ENCODE measurements around the gene ACR.

Gene ACR

GRCh38 chr22:50699001-50699755 lies 38.8 kb upstream of the ACR start:
- H3K4me3 ChIP-seq (ENCODE audit: control insufficient read depth, low read depth, low read length), result no peak overlapping the region
- no peak for TF ChIP-seq CTCF (IDR thresholded peaks at IDR 0.05; ENCODE audit: control insufficient read depth, insufficient read depth, low read depth, low read length, missing control alignments)
- no peak for DNase-seq (ENCODE audit: low read depth)

GRCh38 chr22:50699756-50700386 lies 38.1 kb upstream of the ACR start:
- no peak overlapping the region for H3K4me3 ChIP-seq (ENCODE audit: control insufficient read depth, low read depth, low read length)
- no peak for DNase-seq (ENCODE audit: low read depth)
- no peak for TF ChIP-seq CTCF (IDR thresholded peaks at IDR 0.05; ENCODE audit: control insufficient read depth, insufficient read depth, low read depth, low read length, missing control alignments)

GRCh38 chr22:50700387-50701075 lies 37.5 kb upstream of the ACR start:
- no peak overlapping the region for H3K4me3 ChIP-seq (ENCODE audit: control insufficient read depth, low read depth, low read length)
- TF ChIP-seq CTCF (IDR thresholded peaks at IDR 0.05; ENCODE audit: control insufficient read depth, insufficient read depth, low read depth, low read length, missing control alignments), result no peak
- no peak for DNase-seq (ENCODE audit: low read depth)

- no peak for TF ChIP-seq CTCF (IDR thresholded peaks at IDR 0.05; ENCODE audit: control insufficient read depth, insufficient read depth, low read depth, low read length, missing control alignments)
- no peak for DNase-seq (ENCODE audit: low read depth)
- no peak overlapping the region for H3K4me3 ChIP-seq (ENCODE audit: control insufficient read depth, low read depth, low read length)
Observed at GRCh38 chr22:50701076-50701419, 37.0 kb upstream of the ACR start.

GRCh38 chr22:50701428-50702154 lies 36.4 kb upstream of the ACR start:
- no peak for TF ChIP-seq CTCF (IDR thresholded peaks at IDR 0.05; ENCODE audit: control insufficient read depth, insufficient read depth, low read depth, low read length, missing control alignments)
- no peak overlapping the region for H3K4me3 ChIP-seq (ENCODE audit: control insufficient read depth, low read depth, low read length)
- DNase-seq (ENCODE audit: low read depth), result no peak

- no peak overlapping the region for H3K4me3 ChIP-seq (ENCODE audit: control insufficient read depth, low read depth, low read length)
- TF ChIP-seq CTCF (IDR thresholded peaks at IDR 0.05; ENCODE audit: control insufficient read depth, insufficient read depth, low read depth, low read length, missing control alignments), result no peak
Observed at GRCh38 chr22:50702261-50702671, 35.7 kb upstream of the ACR start.

More at GRCh38 chr22:50702261-50702671, 35.7 kb upstream of the ACR start:
- DNase-seq (ENCODE audit: low read depth), result no peak

Measured in AG09309 (cell line).